Suprapubic skin (tissue), 4 donors: ENCODE measurements around the gene LTBP4. TPM values are rescaled to one million over a fixed set of nuclear protein-coding genes. Genes with fewer than 3 reads are reported as not detected.

Experiments used
- DNase-seq, 2 donors: peaks; one replicate each; pipeline ENCODE4 v3.0.0-alpha.2; 2019; ENCODE audit warnings: low spot score in 2 of 2
- H3K27ac ChIP-seq: fragments of 200-600 bp; sonication (generic); one replicate; pipeline ENCODE4 v1.5.1; 2019
- H3K27me3 ChIP-seq: fragments of 200-600 bp; sonication (generic); one replicate; pipeline ENCODE4 v1.5.1; 2019
- H3K36me3 ChIP-seq: fragments of 200-600 bp; sonication (generic); one replicate; pipeline ENCODE4 v1.5.1; 2019
- H3K4me1 ChIP-seq: fragments of 200-600 bp; sonication (generic); one replicate; pipeline ENCODE4 v1.5.1; 2019
- H3K4me3 ChIP-seq: fragments of 200-600 bp; sonication (generic); one replicate; pipeline ENCODE4 v1.5.1; 2019; ENCODE audit warnings: mild to moderate bottlenecking
- H3K9me3 ChIP-seq: fragments of 200-600 bp; sonication (generic); one replicate; pipeline ENCODE4 v1.5.1; 2019
- CTCF ChIP-seq, 2 donors: fragments of 200-600 bp in 1 of 2; fragments of 450-650 bp in 1 of 2; sonication (generic) in 1 of 2; IDR thresholded peaks; one replicate each; pipeline ENCODE4 v1.5.1; 2016 to 2019; ENCODE audit warnings: antibody characterized with exemption in 2 of 2, mild to moderate bottlenecking in 1 of 2, moderate library complexity in 1 of 2
- EP300 ChIP-seq: sonication (generic); formaldehyde crosslinking; IDR thresholded peaks from one replicate; pipeline ENCODE4 v1.6.1; 2017; ENCODE audit warnings: antibody characterized with exemption
- POLR2A ChIP-seq, 2 donors: fragments of 450-650 bp; IDR thresholded peaks; one replicate each; pipeline ENCODE4 v1.6.1; 2017; ENCODE audit warnings: antibody characterized with exemption in 2 of 2, mild to moderate bottlenecking in 2 of 2, moderate library complexity in 2 of 2
- POLR2AphosphoS5 ChIP-seq, 3 donors: sonication (generic); formaldehyde crosslinking; IDR thresholded peaks; one replicate each; pipeline ENCODE4 v1.6.1; 2017; ENCODE audit warnings: antibody characterized with exemption in 3 of 3
- WGBS: methylation state at CpG from one replicate; pipeline ENCODE4 v1.1.5; 2018; 5-methylcytosine and 5-hydroxymethylcytosine counted together
- total RNA-seq, 4 donors: library from RNA; depleted of rRNA; stranded (reverse); fragments of >200 nt; gene quantifications; one replicate each; pipeline ENCODE4 v1.1.0, GENCODE V29; 2016

LTBP4 gene
- total RNA-seq, 4 donors from 2014 or later, result 108 to 236 (median 121) TPM

GRCh38 chr19:40597329-40597838, 3.8 kb upstream of the LTBP4 start:
- Histone ChIP-seq H3K4me1 (peaks cover 60% of the 10 kb centered on the region), H3K4me3 (peak overlapping the region; percentile 34), H3K36me3 (no peaks in the 10 kb centered on the region), H3K27ac (no peak overlapping the region), H3K27me3 (peaks cover 24% of the 10 kb centered on the region), H3K9me3 (no peaks in the 10 kb centered on the region)
- no peak for DNase-seq
- TF ChIP-seq CTCF (IDR thresholded peaks at IDR 0.05) (no peak), POLR2AphosphoS5 (IDR thresholded peaks at IDR 0.05) (no peak), EP300 (no peak), POLR2A (IDR thresholded peaks at IDR 0.05) (no peak)
- WGBS, result 27% methylated on average over 12 of the region's 18 CpGs

GRCh38 chr19:40598121-40598917, 2.9 kb upstream of the LTBP4 start:
- H3K4me3 ChIP-seq, result no peak overlapping the region
- no peaks in the 10 kb centered on the region for H3K9me3 ChIP-seq
- H3K4me1 ChIP-seq, result peaks cover 69% of the 10 kb centered on the region
- peak; percentile 94 to 95 for DNase-seq
- H3K27me3 ChIP-seq, result peaks cover 24% of the 10 kb centered on the region
- TF ChIP-seq CTCF (IDR thresholded peaks at IDR 0.05) (peak; percentile 97 to 98), EP300 (no peak)
- WGBS, result 0% methylated on average over 11 of the region's 46 CpGs
- no peaks in the 10 kb centered on the region for H3K36me3 ChIP-seq
- H3K27ac ChIP-seq, result no peak overlapping the region

- DNase-seq, result no peak
- 9% methylated on average over 15 of the region's 15 CpGs for WGBS
- Histone ChIP-seq H3K9me3 (no peaks in the 10 kb centered on the region), H3K4me3 (no peak overlapping the region), H3K36me3 (no peaks in the 10 kb centered on the region), H3K27me3 (peaks cover 24% of the 10 kb centered on the region), H3K4me1 (peaks cover 73% of the 10 kb centered on the region), H3K27ac (no peak overlapping the region)
- TF ChIP-seq POLR2AphosphoS5 (IDR thresholded peaks at IDR 0.05) (no peak), CTCF (IDR thresholded peaks at IDR 0.05) (no peak), POLR2A (IDR thresholded peaks at IDR 0.05) (no peak), EP300 (no peak)
These were observed 2.3 kb upstream of the LTBP4 start for GRCh38 chr19:40598918-40599307.

DNA sequence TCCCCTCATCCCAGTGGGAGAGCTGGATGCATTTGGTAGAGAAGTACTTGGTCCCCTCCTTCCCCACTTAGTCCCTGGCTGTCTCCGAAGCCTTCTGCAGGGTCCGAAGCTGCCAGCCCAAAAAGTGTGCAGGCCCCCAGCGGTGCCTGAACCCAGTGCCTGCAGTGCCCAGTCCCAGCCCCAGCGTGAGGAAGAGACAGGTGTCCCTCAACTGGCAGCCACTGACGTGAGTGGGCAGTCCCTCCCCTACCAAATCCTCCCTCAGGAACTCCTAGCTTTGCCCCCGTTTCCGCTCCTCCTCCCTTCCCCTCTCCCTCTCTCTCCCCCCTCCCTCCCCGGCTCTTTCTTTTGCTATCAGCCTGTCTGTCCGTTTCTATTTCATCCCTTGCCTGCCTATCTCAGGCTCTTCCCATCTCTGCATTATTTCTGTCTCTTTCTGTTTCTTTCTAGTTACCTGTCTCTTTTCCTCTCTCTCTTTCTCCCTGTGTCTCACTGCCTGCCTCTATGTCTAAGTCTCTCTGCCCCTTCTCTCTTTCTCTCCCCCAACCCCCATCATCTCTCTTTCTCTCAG, 1.8 kb upstream of the LTBP4 start:
- Histone ChIP-seq H3K27me3 (peaks cover 24% of the 10 kb centered on the region), H3K4me3 (no peak overlapping the region), H3K9me3 (no peaks in the 10 kb centered on the region), H3K36me3 (no peaks in the 10 kb centered on the region), H3K27ac (peak overlapping the region; percentile 13), H3K4me1 (peaks cover 77% of the 10 kb centered on the region)
- under 1% methylated on average over 9 of the region's 9 CpGs for whole genome bisulfite sequencing
- DNase-seq, result no peak
- TF ChIP-seq CTCF (IDR thresholded peaks at IDR 0.05), result no peak
- no peak for TF ChIP-seq POLR2A (IDR thresholded peaks at IDR 0.05)
- no peak for TF ChIP-seq POLR2AphosphoS5 (IDR thresholded peaks at IDR 0.05)
- no peak for TF ChIP-seq EP300

DNA sequence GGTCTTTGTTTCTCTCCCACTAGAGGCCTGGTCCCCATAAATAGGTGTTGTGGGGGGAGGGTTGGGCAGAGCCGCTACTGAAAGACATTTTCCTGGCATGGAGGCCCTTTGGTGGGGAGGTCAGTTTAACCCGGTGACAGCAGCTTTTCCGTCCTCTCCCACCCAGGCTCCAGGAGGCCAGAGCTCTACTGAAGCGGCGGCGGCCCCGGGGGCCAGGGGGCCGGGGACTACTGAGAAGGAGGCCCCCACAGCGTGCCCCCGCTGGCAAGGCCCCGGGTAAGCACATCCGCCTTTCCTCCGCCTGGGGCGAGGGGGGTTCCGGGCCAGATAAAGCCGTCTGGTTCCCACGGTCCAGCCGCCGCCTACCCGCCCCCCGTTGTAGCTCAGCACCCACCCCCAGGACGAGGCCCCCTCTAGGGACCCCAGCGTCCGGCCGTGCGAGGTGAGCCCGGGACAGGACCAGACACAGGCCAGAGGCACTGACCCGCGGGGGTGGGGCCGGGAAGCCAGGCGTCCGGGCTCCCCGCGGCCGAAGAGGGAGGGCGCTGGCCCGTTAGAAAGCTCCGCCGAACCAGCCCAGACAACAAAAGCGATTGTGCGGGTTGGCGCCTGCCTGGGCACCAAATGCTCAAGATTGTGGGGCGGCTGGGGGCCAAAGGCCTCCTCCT, 1.1 kb upstream of the LTBP4 start:
- Histone ChIP-seq H3K27me3 (peaks cover 24% of the 10 kb centered on the region), H3K9me3 (no peaks in the 10 kb centered on the region), H3K27ac (peak overlapping the region; percentile 13), H3K4me3 (peak overlapping the region; percentile 64), H3K4me1 (peaks cover 81% of the 10 kb centered on the region), H3K36me3 (no peaks in the 10 kb centered on the region)
- DNase-seq, result no peak
- under 1% methylated on average over 21 of the region's 43 CpGs for WGBS
- no peak for TF ChIP-seq EP300
